ENCODE results near the gene S100A7.

S100A7 gene

DNA sequence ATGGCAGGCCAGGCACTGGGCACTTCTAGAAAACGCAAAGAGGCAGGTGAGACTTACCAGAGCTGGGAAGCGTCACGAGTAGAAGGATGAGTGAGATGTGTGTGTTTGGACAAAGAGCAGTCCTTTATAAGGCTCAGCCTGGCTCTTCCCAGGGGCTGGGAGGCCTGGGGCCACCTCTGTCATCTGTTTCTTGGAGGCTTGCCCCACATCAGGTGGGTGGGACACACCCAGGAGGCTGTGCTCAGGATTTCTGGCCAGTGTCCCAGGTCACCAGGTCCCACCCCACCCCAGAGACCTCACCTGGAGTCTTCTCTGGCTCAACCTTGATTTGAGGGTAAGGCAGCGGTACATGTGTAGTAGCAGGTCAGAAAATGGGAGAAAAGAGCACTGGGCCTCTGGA lies at the start of gene S100A7:
Gene S100A7, minus strand, starts transcription at position 101 of the 400 bp plus-strand sequence. CDS start 1,638 bp downstream, outside the sequence.
- in situ Hi-C loops (cut with MboI; ENCODE audit: low sequenced_read_pairs), result no loop called here

DNA sequence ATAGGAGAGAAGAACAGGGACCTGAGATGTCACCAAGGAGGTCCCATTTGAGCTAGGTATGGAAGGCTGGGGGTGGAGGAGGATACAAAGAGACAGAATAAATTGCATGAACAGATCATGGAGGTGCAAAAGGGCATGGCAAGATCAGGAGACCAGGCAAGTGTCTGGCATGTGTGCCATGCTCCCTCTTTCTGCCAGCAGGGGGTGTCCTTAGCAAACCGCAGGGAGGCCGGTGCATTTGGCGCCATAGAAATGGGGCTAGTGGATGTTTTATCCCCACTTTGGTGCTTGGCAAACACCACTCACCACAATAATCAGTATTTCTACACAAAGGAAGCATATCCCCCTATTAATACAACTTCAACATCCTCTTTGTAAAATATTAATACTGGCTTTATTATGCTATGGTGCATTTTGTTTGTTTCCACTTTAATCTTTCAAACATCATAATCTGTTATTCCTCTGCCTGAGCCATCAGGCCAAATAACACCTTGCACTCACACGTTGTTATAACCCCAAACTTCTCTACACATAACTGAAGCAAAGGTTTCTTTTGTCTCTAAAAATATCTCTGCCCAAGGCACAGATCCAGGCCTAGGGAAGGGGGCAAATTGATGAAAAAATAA lies 49.4 kb upstream of the S100A7 start:
- in situ Hi-C loops (cut with MboI; ENCODE audit: low sequenced_read_pairs), result loop anchor here (25.0 kb wide), 2 partner anchors 252 to 477 kb away; partner anchors contain the start of genes JTB, RAB13 and RPS27

DNA sequence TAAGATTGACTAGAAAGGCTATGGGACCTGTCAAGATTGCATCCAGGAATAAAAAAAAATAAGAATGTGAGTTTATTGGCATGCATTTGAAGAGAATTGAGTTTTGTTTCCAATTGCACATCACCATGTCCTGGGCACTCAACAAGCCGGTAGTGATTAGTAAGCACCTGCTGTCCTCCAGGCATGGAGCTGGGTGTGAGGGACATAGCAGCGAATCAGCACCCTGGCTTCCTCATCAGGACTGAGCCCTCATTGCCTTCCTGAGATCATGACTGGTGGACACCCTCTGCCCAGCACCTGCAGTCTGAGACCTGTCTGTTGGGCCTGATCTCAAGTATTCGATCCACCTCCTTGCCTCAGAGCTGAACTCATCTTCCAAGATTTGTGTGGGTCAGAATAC lies 48.6 kb upstream of the S100A7 start:
- in situ Hi-C loops (cut with MboI; ENCODE audit: low sequenced_read_pairs), result loop anchor here (25.0 kb wide), 2 partner anchors 253 to 478 kb away; partner anchors contain the start of genes JTB, RAB13 and RPS27

DNA sequence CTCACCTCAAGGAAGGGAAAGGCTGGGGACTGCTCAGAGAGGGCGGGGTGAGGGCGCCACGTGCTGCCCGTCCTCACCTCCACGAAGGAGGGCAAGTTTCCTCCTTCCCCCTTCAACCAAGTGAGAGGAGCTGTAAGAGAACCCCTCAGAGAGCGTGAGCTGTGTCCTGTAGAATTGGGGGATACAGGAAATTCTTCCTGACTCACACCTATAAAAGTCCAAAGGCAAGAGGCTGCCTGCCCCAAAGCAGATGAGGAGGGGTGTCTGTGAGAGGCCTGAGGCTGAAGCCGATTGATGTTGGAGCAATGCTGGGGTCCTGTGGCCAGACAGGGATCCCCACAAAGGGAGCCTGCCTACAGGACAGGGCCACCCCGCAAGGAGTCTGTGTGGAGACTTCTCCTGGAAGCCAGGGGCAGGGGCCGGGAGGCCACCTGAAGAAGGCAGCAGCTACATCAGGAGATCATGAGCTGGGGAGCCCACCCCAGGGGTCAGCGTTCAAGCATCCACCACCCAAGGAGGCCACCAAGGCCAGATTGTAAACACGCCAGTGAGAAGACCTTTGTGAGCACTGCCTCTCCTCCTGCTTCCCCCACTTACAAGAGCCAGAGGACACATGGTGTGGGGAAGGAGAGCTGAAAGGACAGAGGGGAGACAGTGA lies 47.6 kb upstream of the S100A7 start:
- in situ Hi-C loops (cut with MboI; ENCODE audit: low sequenced_read_pairs), result loop anchor here (25.0 kb wide), 2 partner anchors 254 to 479 kb away; partner anchors contain the start of genes JTB, RAB13 and RPS27

DNA sequence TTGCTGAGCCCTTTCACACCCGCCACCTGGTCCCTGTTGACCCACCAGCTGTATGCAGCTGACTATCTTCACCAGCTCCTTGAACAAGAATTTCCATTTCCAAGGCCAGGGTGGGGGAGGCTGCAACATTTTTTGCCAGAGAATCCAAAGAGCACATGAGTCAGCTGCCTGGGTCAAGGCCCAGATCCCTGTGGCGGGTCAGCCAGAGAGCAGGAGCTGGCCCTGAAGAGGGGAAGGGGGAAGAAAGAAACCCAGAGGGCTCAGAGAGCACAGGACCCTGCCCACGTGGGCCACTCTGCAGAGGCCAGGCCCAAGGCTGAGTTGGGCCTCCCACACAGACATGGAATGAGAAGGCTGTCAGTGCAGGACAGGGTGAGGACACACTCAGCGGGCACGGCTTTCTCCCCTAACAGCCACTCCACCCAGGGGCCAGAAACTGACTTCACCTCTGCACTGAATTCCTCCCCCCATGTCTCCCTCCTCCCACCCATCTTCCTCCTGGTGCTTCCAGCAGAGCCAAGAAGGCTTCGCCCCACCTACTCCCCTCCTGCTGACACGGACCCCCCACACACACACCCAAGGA lies 46.5 kb upstream of the S100A7 start:
- in situ Hi-C loops (cut with MboI; ENCODE audit: low sequenced_read_pairs), result loop anchor here (25.0 kb wide), 2 partner anchors 255 to 480 kb away; partner anchors contain the start of genes JTB, RAB13 and RPS27

DNA sequence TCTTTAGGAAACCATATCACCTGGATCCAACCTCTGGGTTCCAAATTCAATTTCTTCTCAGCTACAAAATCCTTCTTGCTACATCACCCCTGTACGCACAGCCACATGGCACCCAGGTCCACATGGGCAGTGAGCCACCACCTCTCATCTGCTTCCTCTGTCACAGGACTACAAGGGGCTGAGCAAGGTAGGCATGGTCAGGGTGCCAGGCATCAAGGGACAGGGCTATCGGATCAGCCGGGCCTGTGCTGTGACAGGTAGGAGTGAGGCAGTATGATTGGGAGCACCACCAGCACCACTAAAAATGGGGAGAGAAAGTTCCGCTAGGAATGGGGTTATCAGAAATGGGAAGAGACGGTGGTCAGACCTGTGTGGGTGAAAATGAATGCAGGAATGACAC lies 45.9 kb upstream of the S100A7 start:
- in situ Hi-C loops (cut with MboI; ENCODE audit: low sequenced_read_pairs), result loop anchor here (25.0 kb wide), 2 partner anchors 256 to 481 kb away; partner anchors contain the start of genes JTB, RAB13 and RPS27

DNA sequence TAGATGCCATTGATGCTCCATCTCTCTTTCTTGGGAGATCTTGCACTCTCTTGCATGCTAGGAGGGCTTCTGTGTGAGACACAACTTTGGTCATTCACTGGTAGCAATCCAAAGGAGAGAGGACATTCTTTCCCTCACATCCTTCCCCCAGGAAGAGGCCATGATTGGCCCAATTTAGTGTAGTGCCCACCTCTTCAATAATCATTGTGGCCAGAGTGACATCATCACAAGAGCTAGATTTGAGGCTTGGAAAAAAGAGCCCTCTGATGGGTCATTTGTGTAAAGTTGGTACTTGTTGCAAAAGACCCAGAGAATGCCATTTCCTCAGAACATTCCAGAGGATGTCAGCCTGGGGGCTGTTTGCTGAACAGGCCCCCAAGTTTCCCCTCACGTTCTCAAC lies 45.1 kb upstream of the S100A7 start:
- in situ Hi-C loops (cut with MboI; ENCODE audit: low sequenced_read_pairs), result loop anchor here (25.0 kb wide), 2 partner anchors 257 to 482 kb away; partner anchors contain the start of genes JTB, RAB13 and RPS27

DNA sequence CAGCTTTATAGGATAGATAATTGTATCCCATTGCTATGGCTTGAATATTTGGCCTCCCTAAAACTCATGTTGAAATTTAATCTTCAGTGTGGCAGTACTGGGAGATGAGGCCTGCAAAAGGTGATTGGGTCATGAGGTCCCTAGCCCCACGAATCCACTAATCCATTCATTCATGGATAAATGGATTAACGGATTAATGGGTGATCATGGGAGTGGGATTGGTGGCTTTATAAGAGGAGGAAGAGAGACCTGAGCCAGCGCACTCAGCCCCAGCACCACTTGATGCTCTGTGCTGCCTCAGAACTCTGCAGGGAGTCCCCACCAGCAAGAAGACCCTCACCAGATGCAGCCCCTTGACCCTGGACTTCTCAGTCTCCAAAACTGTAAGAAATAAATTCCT lies 43.3 kb upstream of the S100A7 start:
- in situ Hi-C loops (cut with MboI; ENCODE audit: low sequenced_read_pairs), result loop anchor here (25.0 kb wide), 2 partner anchors 259 to 484 kb away; partner anchors contain the start of genes JTB, RAB13 and RPS27

DNA sequence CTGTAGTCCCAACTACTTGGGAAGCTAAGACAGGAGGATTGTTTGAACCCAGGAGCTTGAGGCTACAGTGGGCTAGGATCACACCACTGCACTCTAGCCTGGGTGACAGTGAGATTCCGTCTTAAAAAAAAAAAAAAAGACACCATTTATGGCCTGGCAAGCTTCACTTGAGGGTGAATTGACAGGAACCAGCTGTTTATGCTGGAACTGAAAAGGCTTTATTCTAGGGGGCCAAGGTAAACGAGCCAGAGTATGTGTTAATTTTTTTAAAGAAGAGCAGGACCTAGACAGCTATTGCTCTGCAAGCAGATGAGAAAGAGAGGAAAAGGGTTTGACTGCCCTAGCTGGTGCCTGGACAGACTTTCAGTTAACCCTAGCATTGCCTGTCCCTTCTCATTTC lies 38.3 kb upstream of the S100A7 start:
- in situ Hi-C loops (cut with MboI; ENCODE audit: low sequenced_read_pairs), result loop anchor here (5.0 kb wide), 1 partner anchor 146 kb away; no protein-coding TSS in a partner anchor

DNA sequence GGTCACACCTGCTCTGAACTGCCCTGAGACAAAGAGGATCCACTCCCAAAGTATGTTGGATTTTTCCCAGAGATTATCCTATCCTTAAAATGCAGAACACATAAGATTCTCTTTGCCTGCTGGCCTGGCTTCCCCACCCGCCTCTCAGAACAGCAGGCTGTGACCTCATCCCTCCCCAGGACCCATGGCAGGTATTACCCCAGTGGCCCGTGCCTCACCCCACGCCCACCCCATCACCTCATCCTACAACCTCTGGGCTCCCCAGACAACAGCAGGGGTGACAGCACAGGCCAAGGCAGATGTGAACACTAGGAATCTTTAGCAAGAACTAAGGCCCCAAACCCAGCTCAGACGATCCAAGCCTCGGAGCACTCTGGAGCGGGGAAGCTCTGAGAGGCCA lies 35.1 kb upstream of the S100A7 start:
- in situ Hi-C loops (cut with MboI; ENCODE audit: low sequenced_read_pairs), result loop anchor here (5.0 kb wide), 1 partner anchor 143 kb away; no protein-coding TSS in a partner anchor

DNA sequence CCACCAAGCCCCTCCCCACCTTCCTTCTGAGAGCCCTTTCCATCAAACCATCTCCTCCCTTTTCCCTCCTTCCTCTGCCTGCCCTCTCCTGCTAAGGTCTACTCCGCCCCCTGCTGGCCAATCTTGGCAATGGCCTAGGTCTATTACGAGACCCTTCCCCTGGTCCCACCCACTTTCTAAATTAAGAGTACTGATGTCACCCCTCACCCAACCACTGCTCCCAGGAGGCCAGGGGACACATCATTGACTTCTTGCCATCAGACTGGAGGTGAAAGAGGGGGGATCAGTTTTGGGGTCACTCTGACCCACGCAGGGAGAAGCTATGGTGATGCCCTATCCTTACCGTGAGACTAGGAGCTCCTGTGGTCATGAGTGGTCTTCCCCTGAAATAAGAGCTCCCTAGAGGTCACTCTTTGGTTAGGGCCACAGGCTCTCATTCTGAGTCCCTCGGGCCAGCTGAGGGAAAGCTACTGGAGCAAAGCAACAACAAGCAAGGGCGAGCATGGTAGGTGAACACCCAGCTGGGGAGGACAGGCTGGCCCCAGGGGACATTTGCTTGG lies 34.6 kb upstream of the S100A7 start:
- in situ Hi-C loops (cut with MboI; ENCODE audit: low sequenced_read_pairs), result loop anchor here (5.0 kb wide), 1 partner anchor 143 kb away; no protein-coding TSS in a partner anchor

DNA sequence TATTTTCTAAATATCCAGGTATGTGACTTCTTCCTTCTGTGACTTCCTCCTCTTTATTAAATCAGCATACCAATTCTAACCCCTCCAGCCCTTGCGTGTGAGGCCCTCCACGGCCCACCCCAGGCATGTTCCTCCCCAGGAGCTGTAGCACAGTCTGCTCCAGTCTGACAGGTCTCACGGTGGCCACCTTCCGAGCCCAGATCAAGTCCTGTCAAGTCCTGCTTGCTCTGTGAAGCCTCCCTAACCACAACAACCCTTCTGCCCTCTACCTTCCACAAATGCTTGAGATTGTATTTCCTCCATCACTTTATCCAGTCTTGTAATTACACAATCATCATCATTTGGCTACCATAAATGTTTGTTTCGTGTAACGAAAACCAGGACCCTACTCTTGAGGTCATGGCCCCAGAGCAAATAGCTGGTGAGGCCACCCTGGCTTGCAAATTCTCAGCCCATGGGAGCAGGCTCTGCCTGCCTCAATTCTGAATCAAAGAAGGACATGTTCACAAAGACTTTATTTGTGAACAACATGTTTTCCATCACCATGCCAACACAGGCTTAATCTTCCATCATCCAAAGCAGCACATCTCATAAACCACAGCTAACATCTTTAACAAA lies 33.0 kb upstream of the S100A7 start:
- in situ Hi-C loops (cut with MboI; ENCODE audit: low sequenced_read_pairs), result no loop called here

DNA sequence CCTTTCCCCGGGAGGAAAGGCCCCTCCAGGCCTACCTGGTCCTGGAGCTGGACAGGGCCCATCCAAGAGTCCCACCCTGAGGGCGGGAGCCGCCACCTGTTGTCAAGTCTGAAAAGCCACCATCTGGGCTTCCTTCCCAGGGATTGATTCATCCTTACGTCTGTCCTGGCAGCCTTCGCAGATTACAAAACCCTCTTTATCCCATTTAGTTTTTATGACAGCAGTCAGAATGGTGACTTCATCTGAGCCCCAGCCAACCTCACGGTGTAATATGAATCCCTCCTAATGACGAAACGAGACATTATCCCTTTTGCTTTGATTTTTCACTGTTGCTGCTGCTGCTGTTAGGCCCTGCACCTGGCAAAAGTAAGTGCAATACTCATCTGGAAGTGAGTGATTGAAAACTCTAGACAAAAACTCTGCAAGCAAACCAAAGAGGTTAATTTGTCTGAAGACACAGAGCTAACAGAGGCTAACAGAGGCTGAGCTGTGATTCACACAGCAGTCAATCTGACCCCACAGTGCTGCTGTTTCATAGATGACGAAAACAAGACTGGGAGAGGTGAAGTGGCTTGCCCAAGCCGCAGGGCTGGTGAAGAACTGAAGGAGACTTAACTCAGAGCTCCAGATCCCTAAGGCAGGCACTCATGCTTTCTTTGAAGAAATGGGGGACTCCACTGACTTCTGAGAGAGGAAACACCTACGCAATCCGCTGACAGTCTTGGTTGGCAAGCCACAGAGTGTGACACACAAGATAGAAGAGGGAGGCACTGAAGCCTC lies 30.0 kb upstream of the S100A7 start:
- in situ Hi-C loops (cut with MboI; ENCODE audit: low sequenced_read_pairs), result no loop called here

DNA sequence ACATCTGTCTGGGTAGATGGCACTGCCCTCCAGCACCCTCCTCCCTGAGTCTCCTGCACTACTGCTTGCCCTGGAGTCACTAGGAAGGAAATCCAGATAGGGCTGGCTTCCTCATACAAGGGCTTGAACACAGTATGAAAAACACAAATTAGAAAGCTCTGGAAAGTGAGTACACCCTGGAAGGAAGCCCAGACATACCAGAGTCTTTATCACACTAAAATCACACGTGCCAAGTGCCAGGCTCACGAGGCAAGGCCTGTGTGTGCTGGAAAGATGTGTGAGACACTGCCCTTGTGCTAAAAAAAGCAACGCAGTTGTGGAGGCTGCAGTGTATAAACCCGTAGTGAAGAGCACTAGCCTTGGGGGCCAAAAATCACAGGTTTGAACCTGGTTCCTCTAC lies 28.3 kb upstream of the S100A7 start:
- in situ Hi-C loops (cut with MboI; ENCODE audit: low sequenced_read_pairs), result no loop called here

DNA sequence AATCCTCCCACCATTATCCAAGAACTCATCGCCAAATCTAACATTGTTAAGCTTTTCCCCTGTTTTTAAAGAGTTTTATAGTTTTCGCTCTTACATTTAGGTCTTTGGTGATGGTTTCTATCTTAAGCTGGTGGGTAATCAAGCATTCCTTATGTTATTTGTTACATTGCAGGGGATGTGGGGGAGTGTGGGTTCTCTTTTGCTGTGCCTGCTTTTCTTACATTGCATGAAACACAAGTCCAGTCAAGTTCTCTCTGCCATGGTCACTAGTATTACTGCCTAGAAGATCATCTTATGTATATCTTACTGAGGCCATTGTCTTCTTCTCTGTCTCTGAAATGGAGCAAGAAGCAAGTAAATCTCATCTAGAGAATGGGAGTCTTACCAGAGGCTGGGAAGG lies 27.3 kb upstream of the S100A7 start:
- in situ Hi-C loops (cut with MboI; ENCODE audit: low sequenced_read_pairs), result no loop called here

DNA sequence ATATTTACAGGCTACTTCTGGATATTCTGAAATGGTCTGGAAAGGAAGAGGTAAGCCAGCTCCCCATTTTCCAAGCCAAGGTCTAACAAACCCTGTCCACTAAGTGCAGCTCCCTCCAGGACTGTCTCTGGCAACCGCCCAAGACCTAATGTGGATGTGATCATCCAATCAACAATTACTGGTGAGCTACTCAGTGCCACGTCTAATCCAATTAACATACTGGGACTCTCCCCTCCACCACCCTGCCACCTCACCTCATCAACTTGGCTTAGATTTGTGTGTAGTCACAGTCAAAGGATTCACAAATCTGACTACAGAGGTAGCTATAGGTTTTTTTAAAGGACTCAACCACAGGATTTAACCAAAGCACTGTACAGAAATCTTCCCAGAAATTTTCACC lies 25.4 kb upstream of the S100A7 start:
- in situ Hi-C loops (cut with MboI; ENCODE audit: low sequenced_read_pairs), result no loop called here

DNA sequence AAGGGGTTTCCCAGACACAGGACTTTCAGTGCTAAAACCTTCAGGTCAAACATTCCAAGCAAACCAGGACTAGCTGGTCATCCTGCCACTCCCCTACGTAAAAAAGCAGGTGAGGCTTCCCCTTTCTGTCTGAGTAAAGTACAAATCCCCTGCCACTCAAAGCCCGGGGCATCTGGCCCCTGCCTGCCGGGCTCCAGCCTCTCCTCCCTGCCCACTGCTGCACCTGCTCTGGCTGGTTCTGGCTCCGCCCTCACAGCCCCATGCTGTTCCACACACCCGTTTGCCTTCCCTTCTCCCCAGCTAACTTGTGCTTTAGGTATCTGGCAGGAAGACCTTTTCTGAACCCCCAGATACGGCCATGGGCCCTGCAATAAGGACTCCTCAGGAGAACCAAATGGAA lies 23.3 kb upstream of the S100A7 start:
- in situ Hi-C loops (cut with MboI; ENCODE audit: low sequenced_read_pairs), result no loop called here

DNA sequence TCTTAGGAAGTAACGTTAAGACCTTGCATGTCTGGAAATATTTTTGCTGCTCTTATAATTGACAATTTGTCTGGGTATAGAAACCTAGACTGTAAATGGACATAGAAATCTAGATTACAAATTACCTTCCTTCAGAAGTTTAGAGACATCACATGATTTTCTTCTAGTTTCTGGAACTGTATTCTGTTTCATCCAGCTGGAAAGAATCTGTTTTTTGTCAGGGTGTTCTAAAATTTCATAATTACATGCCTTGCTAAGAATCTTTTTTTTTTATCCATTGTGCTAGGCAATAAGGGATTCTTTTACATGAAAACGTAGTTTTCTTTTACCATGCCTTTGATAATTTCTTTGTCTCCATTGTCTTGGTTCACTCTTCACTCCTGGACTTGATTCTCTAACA lies 20.7 kb upstream of the S100A7 start:
- in situ Hi-C loops (cut with MboI; ENCODE audit: low sequenced_read_pairs), result no loop called here

DNA sequence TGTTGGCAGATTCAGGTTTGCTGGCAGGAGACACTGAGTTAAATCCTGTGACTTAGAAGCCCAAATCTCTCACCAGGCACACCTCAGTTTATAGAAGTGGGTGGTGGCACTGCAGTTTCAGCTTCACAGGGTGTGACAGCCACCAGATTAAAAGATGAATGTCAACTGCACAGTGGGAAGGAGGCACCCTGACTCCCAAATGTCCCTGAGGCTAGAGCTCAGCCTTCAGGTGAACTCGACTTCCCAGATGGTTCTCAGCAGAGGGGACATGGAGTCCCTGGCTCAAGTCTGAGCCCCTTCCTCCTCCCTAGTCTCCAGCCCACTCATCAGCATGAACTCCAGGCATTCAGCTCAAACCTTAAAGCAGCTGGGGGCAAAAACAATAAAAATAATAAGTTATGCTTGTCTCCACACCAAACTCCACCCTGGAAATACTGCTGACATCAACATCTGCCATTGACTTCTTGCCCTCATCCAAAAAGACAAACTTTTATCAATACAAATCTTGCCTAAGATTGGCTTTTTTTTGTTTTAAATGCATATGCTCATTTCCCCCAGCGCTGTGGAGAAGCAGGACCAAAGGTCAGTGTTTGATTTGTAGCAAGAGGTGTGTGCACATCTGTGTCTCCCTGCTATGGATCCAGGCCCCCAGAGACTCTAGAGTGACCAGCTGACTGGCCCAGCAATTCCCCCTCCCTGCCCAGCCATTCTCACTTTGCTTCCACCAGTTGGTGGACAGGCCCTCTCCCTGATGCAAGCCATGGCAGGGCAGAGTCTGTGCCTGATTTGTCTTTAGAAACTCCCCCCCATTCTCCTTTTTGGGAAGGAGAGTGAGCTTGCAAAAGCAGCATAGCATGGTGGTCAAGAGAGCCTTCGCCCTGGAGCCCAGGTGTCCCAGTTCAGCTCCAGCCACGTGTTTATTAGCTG lies 18.5 kb upstream of the S100A7 start:
- in situ Hi-C loops (cut with MboI; ENCODE audit: low sequenced_read_pairs), result no loop called here
